A673 (cell line): ENCODE data around the gene HACE1.

Experiments used
- CTCF ChIP-seq: fragments of 300-800, 200-600 bp; sonication (generic); conservative IDR thresholded peaks from 2 replicates; pipeline ENCODE4 v1.5.1; 2017; ENCODE audit warnings: low read depth, mild to moderate bottlenecking, antibody characterized with exemption, low read length, moderate library complexity, mixed read lengths
- EZH2 ChIP-seq: fragments of 200-600 bp; sonication (generic); IDR thresholded peaks from 2 replicates; pipeline ENCODE4 v1.6.1; 2017; ENCODE audit warnings: borderline replicate concordance, low read depth, mild to moderate bottlenecking, mixed read lengths, antibody characterized with exemption, low read length; ENCODE audit not compliant: poor library complexity, severe bottlenecking

DNA sequence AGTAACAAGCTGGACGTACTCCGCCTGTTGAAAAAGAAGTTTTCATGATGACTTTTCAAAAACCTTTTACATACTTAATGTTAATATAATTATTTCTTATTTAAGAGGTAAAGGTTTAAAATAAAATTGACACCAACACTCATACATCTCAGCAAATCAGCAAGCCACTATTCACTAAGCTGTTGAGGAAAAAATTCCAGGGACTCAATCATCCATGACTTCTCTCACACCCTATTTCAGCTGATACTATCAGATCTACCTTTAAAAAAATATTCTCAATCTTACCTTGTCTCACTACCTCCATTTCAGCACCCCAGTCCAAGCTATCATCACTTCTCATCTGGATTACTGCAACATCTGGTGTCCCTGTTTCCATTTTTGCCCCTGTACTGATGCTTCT, 109.3 kb downstream of the HACE1 start:
- no peak for TF ChIP-seq CTCF
- no peak for TF ChIP-seq EZH2
